Measurements from ENCODE around the gene NUP210.
A peak's percentile ranks its signal among the peaks of the same experiment; 100 is the strongest.
"Not testable (repeated sequence)": the region's sequence is repeated elsewhere in the genome, so short reads cannot be mapped to it uniquely, and the experiment has no call there.

The NUP210 gene

GRCh38 chr3:13420045-13420830 is at the start of gene NUP210:
Gene NUP210 (minus strand): TSS chr3:13420322. CDS start chr3:13420226, 96 bp downstream.
- DNase-seq, result no peak

GRCh38 chr3:13466781-13467180 is 46.7 kb upstream of the NUP210 start:
- no peak for DNase-seq

GRCh38 chr3:13465236-13465873 is 45.2 kb upstream of the NUP210 start:
- DNase-seq, result no peak

GRCh38 chr3:13463618-13464400 is 43.7 kb upstream of the NUP210 start:
- DNase-seq, result no peak

DNA sequence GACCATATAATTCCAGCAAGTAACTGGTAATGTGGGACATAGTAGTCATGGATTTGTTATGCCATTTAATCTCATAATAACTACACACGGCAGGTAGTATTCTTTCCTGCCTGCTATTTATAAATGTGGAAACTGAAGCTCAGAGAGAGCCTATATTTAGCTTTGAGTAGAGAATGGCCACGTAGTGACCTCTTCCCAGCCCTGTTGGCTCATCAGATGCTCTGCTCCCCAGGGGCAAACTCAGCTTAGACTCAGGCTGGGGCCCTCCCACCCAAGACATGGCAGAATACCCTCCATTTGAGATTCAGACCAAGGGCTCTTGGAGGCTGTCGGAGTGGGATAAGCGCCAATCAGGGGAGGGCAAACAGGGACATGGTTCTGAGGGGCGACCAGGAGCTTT is 42.7 kb upstream of the NUP210 start:
- DNase-seq, result no peak

DNA sequence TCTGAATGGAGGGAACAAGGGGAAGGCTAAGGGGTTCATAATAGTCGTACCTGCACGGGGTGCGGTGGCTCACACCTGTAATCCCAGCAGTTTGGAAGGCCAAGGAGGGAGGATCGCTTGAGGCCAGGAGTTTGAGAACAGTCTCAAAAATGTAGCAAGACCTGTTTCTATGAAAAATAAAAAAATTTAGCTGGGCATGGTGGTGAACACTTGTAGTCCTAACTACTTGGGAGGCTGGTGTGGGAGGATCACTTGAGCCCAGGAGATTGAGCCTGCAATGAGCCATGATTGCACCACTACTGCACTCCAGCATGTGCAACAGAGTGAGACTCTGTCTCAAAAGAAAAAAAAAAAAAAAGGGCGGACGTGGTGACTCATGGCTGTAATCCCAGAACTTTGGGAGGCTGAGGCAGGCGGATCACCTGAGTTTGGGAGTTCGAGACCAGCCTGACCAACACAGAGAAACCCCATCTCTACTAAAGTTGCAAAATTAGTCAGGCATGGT is 42.1 kb upstream of the NUP210 start:
- no peak for DNase-seq

DNA sequence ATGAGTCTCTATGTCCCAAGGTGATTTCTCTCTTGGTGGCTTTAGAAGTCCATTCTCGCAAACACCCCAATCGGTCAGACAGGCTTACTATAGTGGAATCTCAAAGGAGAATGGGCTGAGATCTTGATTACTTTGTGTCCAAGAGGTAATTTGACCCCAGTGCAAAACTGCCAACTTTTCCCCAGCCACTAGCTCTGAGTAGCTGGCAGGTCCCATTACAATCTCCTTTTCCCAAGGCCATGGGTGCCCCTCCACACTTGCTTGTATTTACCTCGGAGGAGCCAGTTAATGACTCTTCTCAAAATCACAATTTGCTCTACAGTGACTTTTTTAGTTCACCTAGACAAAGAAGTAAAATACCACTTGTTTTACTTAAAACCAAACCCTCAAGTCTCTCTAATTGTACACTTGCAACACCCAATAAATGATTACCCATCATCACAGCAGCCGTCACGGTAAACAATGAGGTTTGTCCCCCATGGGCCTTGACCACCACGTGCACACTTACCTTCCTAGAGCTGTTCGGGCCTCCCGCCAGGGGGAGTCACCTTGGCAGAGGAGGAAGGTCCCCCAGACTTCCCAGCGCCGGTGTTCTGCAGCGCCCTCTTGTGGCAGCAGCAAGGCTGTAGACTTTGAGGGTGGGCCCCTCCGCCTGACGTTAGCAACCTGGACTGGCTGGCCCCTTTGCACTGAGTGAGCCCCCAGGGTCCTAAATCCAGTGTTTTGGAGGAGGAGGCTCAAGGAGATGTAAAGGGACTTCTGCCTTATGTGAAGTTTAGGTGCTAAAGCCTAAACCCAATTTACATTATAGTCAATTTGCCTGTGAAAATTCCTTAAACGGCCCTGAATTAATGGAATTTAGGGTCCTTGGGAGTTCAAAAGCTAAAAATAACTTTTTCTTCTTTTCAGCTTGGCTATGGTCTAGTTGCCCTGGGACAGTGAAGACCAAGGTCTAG is 41.3 kb upstream of the NUP210 start:
- DNase-seq, result peak in 1 of 2 donors; percentile 55

DNA sequence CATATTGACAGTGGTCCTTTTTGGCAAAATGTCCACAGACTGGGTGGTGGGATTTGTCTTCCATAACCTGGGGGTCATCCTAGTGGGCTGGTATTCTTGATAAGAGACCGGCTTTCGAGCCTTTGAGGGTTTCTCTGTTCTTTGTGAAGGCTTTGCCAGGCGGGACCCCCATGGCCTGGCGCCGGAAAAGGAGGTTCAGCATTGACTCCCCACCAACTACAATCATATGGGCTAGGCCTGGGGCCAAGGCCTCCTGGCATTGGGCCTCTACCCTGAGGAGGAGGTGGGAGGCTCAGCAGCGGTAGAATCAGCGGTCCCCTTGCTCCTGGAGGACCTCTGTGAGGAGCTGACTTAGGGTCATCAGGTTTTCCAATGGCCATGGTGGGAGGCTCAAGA is 40.2 kb upstream of the NUP210 start:
- no peak for DNase-seq

- no peak for DNase-seq
Measured at GRCh38 chr3:13459605-13460340, 39.7 kb upstream of the NUP210 start.

DNA sequence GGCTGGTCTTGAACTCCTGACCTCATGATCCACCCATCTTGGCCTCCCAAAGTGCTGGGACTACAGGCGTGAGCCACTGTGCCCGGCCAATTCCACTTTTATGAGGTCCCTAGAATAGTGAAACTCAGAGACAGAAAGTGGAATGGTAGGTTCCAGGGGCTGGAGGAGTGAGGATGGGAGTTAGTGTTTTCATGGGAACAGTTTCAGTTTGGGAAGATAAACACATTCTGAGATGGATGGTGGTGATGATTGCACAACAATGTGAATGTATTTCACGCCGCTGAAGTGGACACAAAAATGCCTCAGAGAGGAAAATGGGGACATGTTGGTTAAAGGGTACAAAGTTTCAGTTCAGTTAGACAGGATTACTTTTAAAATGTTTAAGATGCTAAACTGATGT is 37.5 kb upstream of the NUP210 start:
- DNase-seq, result no peak

DNA sequence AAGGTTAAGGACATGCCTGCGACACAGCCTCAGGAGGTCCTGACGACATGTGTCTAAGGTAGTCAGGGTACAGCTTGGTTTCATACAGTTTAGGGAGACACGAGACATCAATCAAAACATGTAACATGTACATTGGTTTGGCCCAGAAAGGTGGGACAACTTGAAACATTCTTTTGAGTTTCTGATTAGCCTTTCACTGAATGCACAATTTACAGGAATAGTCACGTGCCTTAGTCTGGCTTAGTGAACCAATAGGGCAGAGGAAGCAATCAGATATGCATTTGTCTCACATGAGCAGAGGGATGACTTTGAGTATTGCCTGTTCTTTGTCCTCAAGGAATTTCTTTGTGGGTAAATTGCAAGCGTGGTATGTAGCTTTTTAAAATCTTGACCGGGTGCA is 35.5 kb upstream of the NUP210 start:
- DNase-seq, result no peak

- DNase-seq, result peak in 1 of 2 donors; percentile 69
Measured at GRCh38 chr3:13452490-13453335, 32.6 kb upstream of the NUP210 start.

- peak in 1 of 2 donors; percentile 55 for DNase-seq
Measured at GRCh38 chr3:13451301-13451673, 31.2 kb upstream of the NUP210 start.

- DNase-seq, result not testable (repeated sequence)
Measured at GRCh38 chr3:13442882-13443281, 22.8 kb upstream of the NUP210 start.

- no peak for DNase-seq
Measured at GRCh38 chr3:13440204-13440817, 20.2 kb upstream of the NUP210 start.

- not testable (repeated sequence) for DNase-seq
Measured at GRCh38 chr3:13436213-13436612, 16.1 kb upstream of the NUP210 start.

DNA sequence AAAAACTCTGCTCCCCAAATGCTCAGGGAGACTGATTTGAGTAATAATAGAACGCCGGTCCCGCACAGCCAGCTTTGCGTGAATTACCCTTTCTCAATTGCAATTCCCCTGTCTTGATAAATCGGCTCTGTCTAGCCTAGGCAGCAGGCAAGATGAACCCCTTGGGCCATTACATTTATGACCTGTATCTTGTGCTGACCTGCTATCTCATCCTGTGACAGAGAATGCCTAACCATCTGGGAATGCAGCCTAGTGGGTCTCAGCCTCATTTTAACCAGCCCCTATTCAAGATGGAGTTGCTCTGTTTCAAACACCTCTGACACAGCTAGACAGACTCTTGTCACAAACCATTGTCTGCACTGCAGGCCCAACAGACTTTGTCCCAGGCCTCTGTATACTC is 13.8 kb upstream of the NUP210 start:
- no peak for DNase-seq

GRCh38 chr3:13432093-13432492 is 12.0 kb upstream of the NUP210 start:
- no peak for DNase-seq

GRCh38 chr3:13430411-13430875 is 10.3 kb upstream of the NUP210 start:
- DNase-seq, result not testable (repeated sequence)
